Endothelial cell (in vitro differentiated cells): ENCODE data around the gene APBA2. TPM values are rescaled to one million over a fixed set of nuclear protein-coding genes. Genes with fewer than 3 reads are reported as not detected.

Source experiments
- DNase-seq: peaks from one replicate; pipeline ENCODE4 v3.0.0; 2021; ENCODE audit warnings: low spot score
- H3K27ac Mint-ChIP-seq: one replicate; pipeline ENCODE4 v1.8.0; 2021; ENCODE audit warnings: mixed read lengths, inconsistent platforms; ENCODE audit not compliant: unreplicated experiment
- H3K27me3 Mint-ChIP-seq: one replicate; pipeline ENCODE4 v1.8.0; 2021; ENCODE audit warnings: mild to moderate bottlenecking, moderate library complexity, mixed read lengths, inconsistent platforms; ENCODE audit not compliant: unreplicated experiment
- H3K36me3 Mint-ChIP-seq: one replicate; pipeline ENCODE4 v1.8.0; 2021; ENCODE audit warnings: mild to moderate bottlenecking, low read depth, mixed read lengths, inconsistent platforms; ENCODE audit not compliant: unreplicated experiment
- H3K4me1 Mint-ChIP-seq: one replicate; pipeline ENCODE4 v1.8.0; 2021; ENCODE audit warnings: mild to moderate bottlenecking, mixed read lengths, inconsistent platforms; ENCODE audit not compliant: unreplicated experiment
- H3K4me3 Mint-ChIP-seq: one replicate; pipeline ENCODE4 v1.8.0; 2021; ENCODE audit warnings: mild to moderate bottlenecking, mixed read lengths, inconsistent platforms; ENCODE audit not compliant: unreplicated experiment
- H3K9me3 Mint-ChIP-seq: one replicate; pipeline ENCODE4 v1.8.0; 2021; ENCODE audit warnings: mixed read lengths, inconsistent platforms; ENCODE audit not compliant: unreplicated experiment
- total RNA-seq: library from RNA; stranded (reverse); fragmentation: NEBNext Ultra II Directional; extraction: Animal tissue kit (Norgen Biotek cat#: 25700); gene quantifications from one replicate; pipeline ENCODE4 v1.2.1, GENCODE V29; 2021; ENCODE audit not compliant: unreplicated experiment
- TF ChIP-seq, protein P1 (sequence below): fragments of 200-600 bp; sonication (generic); IDR thresholded peaks from one replicate; pipeline ENCODE4 v1.5.0; 2021; ENCODE audit warnings: antibody characterized with exemption; ENCODE audit not compliant: unreplicated experiment

The APBA2 gene
- total RNA-seq, 1 donor from 2014 or later = 33.1 TPM

DNA sequence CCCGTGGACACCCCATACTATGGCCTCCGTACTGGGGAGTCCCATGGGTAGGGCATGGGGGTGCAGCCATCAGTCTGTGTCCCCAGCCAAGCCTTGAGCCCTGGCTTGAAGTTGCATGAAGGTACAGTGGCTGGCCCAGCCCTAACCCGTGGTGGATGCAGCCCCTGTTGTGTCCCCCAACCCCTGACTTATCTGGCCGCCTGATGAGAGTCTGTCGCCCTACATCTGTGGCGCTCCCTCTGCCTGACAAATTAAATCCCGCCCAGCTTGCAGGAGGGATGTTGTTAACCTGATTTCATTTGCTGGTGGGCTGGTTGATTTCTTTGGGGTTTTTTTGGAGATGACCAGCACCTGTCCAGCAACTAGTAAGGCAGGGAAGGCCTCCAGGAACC lies 186.1 kb downstream of the APBA2 start:
- H3K27ac Mint-ChIP-seq = no peak overlapping the region
- H3K9me3 Mint-ChIP-seq = no peaks in the 10 kb centered on the region
- no peak for DNase-seq
- TF ChIP-seq, protein P1, sequence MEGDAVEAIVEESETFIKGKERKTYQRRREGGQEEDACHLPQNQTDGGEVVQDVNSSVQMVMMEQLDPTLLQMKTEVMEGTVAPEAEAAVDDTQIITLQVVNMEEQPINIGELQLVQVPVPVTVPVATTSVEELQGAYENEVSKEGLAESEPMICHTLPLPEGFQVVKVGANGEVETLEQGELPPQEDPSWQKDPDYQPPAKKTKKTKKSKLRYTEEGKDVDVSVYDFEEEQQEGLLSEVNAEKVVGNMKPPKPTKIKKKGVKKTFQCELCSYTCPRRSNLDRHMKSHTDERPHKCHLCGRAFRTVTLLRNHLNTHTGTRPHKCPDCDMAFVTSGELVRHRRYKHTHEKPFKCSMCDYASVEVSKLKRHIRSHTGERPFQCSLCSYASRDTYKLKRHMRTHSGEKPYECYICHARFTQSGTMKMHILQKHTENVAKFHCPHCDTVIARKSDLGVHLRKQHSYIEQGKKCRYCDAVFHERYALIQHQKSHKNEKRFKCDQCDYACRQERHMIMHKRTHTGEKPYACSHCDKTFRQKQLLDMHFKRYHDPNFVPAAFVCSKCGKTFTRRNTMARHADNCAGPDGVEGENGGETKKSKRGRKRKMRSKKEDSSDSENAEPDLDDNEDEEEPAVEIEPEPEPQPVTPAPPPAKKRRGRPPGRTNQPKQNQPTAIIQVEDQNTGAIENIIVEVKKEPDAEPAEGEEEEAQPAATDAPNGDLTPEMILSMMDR = no peak
- no peak overlapping the region for H3K4me3 Mint-ChIP-seq
- H3K36me3 Mint-ChIP-seq = peaks cover 2% of the 10 kb centered on the region
- no peaks in the 10 kb centered on the region for H3K4me1 Mint-ChIP-seq
- peaks cover 2% of the 10 kb centered on the region for H3K27me3 Mint-ChIP-seq

DNA sequence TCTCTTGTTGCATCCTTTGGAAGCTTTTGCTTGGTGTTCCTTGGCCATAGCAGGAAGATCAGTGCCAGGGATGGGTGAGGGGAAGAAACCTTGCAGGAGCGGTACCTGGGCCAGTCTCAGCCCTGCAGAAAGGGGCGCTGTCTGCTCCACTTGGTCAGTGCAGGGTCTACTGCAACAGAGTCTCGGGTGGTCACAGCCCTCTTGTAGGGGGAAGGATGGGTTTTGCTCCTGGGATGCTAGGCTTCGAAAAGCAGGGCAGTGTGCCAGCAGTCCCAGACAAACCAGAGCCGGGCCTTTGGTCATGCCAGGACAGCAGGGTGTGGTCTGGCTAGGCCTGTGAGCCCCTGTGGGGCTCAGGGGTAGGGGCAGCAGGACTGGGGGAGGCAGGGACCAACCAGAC lies 186.7 kb downstream of the APBA2 start:
- Mint-ChIP-seq H3K36me3 (peaks cover 2% of the 10 kb centered on the region), H3K27ac (no peak overlapping the region), H3K4me3 (no peak overlapping the region)

DNA sequence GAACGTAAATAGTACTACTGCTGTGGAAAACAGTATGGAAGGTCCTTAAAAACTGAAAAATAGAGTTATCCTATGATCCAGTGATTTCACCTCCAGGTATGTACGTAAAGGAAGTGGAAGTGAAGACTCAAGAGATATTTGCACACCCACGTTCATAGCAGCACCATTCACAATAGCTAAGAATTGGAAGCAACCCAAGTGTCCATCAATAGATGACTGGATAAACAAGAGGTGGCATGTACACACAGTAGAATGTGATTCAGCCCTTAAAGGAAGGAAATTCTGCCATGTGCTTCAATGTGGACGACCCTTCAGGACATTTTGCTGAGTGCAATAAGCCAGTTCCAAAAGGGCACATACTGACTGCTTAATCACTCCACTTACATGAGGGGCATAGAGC lies 188.3 kb downstream of the APBA2 start:
- Mint-ChIP-seq H3K27ac (peak overlapping the region; percentile 1), H3K27me3 (peaks cover 2% of the 10 kb centered on the region), H3K36me3 (peaks cover 2% of the 10 kb centered on the region), H3K4me1 (no peaks in the 10 kb centered on the region), H3K9me3 (no peaks in the 10 kb centered on the region), H3K4me3 (no peak overlapping the region)
- DNase-seq = no peak
- TF ChIP-seq, protein P1 = no peak

More for the DNA sequence above, 186.7 kb downstream of the APBA2 start:
- no peak for DNase-seq
- Mint-ChIP-seq H3K27me3 (peaks cover 2% of the 10 kb centered on the region), H3K4me1 (no peaks in the 10 kb centered on the region), H3K9me3 (no peaks in the 10 kb centered on the region)
- TF ChIP-seq, protein P1 = no peak

DNA sequence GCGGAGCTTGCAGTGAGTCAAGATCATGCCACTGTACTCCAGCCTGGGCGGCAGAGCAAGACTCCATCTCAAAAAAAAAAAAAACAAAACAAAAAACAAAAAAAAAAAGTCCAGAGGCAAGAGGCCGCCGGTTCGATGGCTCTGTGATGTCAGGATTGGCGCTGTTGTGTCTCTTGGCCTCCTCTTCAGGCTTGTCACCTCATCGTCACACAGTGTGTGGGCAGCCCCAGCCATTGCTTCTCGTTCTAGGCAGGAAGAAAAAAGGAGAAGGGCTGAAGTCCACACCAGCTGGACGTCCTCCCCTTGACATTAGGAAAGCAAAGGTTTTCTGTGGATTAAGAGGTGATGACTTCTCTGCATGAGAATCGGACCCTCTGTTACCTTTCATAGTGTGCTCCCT lies 192.8 kb downstream of the APBA2 start:
- H3K36me3 Mint-ChIP-seq = peaks cover 2% of the 10 kb centered on the region
- H3K9me3 Mint-ChIP-seq = no peaks in the 10 kb centered on the region
- DNase-seq = no peak
- TF ChIP-seq, protein P1 = no peak
- no peaks in the 10 kb centered on the region for H3K27me3 Mint-ChIP-seq
- no peak overlapping the region for H3K4me3 Mint-ChIP-seq
- H3K4me1 Mint-ChIP-seq = no peaks in the 10 kb centered on the region
- no peak overlapping the region for H3K27ac Mint-ChIP-seq

DNA sequence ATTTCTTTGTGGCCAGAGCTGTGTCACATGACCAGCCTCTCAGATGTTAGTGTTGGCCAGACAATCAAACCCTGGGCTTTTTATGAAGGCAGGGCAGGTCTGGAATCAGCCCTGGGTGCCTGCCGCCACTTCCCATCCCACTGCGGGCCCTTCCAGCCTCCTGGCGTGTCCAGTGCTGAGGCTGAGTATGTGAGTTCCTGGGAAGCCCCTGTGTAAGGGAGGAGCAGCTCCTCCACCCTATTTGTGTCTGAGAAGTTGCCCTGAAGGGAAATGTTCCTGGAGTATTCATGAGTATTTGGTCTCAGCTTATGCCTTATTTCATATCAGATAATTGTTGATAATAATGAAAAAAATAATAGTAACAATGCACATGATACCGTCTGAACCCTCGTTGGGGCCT lies 193.7 kb downstream of the APBA2 start:
- peaks cover 2% of the 10 kb centered on the region for H3K36me3 Mint-ChIP-seq
- no peaks in the 10 kb centered on the region for H3K9me3 Mint-ChIP-seq
- no peaks in the 10 kb centered on the region for H3K27me3 Mint-ChIP-seq
- no peak overlapping the region for H3K27ac Mint-ChIP-seq
- no peaks in the 10 kb centered on the region for H3K4me1 Mint-ChIP-seq
- no peak for DNase-seq
- TF ChIP-seq, protein P1 = no peak
- no peak overlapping the region for H3K4me3 Mint-ChIP-seq
